Kidney capillary endothelial cell (primary cell): ENCODE measurements around the gene TTC39A.
"Not testable (repeated sequence)": the region's sequence is repeated elsewhere in the genome, so short reads cannot be mapped to it uniquely, and the experiment has no call there.

ENCODE experiments used
- DNase-seq: peaks from one replicate; pipeline ENCODE4 v3.0.0-alpha.2; 2018; ENCODE audit warnings: low spot score

TTC39A gene

DNA sequence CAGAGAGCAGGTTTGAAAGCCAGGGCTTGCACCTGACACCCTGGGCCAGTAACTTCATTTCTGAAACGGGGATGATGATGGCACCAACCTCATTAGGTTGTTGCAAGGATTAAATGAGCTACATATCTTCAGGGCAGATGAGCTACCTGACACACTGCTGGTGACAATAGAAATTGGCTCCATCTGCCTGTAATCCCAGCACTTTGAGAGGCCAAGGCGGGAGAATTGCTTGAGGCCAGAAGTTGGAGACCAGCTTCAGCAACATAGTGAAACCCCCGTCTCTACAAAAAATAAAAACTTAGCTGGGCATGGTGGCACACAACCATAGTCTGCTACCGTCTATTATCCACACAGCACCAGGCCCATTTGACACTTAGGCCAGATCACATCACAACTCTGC lies 6.3 kb upstream of the TTC39A start:
- no peak for DNase-seq

DNA sequence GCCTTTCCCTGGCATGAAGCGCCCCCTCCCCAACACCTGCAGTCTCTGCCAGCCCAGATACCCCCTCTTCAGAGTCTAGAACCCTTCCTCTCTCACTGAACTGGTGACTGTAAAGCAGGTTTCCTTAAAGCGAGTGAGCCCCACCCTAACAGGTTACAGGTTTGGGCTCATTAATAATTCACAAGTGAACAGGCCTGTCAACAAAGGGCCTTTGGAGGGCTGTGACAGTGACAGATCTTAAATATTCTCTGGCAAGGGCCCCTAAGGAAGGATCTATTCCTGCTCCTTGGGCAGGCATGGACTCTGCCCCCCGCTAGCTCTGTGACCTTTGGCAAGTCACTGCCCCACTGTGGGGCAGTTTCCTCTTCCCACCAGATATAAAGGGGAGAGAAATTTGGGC lies 5.6 kb upstream of the TTC39A start:
- no peak for DNase-seq

DNA sequence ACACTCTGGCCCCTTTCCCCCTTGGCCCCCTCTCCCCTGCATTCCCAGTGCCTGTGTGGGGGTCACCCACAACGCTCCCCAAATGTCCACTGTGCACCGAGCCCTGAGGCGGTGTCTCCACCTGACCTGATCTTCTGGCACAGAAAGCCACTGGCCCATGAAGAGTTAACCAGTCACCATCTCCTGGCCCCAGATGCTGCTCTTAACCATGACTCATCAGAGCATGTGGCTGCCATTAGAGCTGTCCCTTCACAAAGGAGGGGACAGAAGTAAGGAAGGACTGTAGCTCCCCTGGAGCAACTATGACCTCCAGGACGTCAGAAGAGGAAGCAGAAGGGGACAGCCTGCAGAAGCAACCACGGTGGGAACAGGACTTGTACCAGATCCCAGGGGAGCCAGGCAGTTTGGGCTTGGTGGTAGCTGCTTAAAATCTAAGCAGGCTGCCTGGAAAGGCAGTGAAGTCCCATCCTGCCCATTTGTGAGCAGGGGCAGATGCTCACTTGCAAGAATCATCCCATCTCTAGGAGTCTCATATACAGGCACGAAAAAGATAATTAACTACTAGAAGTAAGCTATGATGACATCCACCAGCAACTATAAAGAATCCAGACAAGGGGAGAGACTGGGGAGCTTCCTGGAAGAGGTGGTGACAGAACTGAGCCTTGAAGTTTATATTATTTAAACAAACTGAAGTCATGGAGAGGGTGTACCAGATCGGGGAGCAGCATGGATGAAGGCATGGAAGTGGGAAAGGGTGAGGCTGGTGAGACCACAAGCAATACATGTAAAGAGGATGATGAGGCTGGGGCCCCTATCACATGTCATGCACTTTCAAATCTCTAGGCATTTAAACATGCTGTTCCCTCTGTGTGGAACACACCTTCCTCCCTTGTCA lies 1.1 kb upstream of the TTC39A start:
- peak; percentile 64 for DNase-seq

DNA sequence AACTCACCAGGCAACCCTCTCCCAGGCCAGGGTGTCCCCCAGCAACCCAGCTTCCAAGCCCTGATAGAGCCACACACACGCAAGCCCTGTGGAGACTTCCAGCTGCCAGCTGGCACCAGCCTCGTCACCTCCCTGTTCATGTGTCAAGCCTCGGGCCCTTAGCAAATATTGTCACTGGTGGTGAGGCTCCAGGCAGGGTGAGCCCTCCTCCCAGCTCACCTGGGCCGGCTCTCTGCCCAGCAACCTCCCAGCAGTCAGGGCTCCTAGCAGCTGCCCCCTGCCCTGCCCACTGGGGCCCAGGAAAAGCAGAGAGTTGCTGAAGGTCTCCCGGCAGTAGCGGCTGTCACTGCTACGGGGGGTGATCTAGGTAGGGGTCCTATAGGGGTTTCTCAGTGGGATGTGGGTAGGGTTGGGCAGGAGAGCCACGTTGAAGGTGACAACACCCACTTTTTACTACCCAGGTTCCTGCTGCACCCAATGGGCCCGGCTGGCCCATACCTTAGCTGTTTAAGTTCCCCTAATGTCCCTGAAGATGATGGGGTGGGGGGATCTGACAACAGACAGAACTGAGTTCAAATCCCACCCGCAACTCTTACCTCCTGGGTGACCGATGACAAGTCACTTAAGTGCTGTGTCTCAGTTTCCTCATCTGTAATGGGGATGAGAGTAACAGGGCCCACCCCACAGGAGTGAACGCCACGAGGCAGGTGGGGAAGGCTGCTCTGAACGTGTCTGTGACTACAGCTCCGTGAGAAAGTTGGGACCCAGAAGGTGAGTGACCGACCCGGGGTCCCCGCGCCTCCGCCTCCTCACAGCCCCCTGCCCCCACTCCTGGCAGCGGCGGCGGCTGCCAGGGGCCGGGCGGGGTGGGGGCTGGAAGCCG lies 678 bp downstream of the TTC39A start:
- no peak for DNase-seq

DNA sequence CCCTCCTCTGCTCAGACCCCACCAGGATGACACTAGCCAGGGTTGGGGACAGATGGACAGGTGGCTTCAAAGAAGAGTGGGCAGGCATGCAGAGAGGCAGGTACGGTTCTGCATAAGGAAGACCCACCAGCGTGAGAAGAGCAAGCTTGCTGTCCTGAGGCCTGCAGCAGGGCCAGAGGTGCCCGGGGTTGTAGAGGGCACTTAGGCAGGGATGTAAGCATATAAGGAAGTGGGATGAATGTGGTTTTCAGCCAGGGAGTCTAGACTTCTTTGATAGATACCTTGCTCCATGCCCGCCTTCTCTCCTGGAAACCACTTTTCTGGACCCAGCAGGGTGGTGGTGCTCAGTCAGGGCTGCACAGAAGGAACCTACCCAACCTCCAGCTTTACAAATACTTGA lies 1.4 kb downstream of the TTC39A start:
- DNase-seq: no peak

DNA sequence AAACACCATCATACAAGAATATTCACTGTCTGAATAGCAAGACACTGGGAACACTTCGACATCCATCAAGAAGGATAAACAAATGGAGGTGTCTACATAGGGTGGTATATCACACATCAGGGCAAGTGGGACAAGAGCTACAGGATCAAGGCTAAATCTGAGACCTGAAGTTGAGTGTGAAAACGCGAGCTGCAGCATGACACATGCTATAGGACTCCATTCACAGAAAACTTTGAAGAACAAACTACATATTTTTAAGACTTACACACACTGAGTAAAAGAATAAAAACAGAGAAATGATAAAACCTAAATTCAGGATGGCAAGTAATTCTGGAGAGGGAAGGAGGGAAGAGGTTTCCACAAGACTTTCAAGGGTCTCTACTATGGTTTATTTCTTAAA lies 2.1 kb downstream of the TTC39A start:
- no peak for DNase-seq

DNA sequence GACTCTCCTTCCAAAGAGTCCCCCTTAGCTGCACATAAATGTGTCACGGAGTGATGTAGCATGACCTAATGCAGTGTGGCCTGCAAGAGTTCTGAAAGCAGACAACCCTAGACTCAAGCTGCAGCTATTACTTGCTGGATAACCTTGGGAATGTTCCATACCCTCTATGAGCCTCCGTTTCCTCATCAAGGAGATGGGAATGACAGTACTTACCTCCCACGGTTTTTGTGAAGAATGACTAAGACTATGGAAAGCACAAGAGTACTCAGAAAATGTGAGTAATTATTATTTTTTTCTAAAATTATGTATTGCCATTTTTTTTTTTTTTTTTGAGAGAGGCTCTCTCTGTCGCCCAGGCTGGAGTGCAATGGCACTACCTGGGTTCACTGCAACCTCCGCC lies 3.0 kb downstream of the TTC39A start:
- no peak for DNase-seq

DNA sequence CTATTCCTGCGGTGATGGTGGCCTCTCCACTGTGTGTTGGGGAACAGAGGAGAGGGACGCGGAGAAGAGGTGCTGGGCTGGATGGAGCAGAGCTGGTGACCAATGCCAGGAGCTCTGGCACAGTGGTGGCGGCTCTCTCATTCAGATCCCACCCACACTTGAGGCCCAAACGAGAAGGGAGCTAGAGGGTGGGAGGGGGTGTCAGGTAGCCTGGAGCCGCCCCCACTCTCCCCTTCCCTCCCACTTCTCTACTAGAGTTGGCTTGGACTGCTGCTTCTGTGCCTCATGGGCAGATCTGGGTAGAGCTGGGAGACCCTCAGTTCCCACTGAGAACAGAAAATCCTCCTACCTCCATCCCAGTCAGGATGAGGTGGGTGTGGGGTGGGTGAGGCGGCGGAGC lies 3.5 kb downstream of the TTC39A start:
- no peak for DNase-seq

DNA sequence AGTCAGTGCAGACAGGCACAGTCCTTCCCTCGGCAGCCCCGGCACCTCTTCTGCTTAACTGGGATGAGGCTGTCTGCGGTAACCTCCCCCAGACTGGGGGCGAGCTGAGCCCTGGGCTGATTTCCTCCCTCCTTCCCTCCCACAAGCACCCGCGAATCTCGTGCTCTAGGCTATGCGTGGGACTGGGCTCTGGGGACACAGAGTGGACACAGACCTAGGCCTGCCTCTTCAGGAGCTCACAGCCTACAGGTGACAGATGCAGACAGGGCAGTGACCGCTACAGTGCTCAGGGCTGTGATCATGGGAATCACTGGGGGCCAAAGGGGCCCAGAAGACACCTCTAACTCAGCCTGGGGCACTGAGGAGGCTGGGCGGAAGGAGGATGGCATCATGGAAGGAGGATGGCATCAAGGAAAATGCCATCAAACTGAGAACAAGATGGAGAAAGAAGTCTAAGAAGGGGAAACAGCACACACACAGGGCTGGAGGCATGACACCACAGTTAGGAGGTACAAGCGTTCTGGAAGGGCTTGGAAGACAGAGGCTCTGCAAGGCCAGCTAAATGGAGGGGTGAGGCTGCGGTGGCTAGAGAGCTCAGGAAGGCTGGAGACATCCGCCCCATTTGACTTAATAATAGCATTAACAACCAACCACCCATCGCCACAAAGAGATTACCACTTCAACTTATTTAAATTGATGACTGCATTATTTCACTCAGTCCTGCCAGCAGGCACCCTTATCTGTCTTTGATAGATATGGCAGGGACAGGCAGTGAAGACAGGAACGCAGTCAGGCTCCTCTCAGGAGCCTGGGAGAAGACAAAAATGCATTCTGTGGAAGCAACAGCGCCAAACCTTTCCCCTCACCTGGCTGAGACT lies 4.2 kb downstream of the TTC39A start:
- no peak for DNase-seq

DNA sequence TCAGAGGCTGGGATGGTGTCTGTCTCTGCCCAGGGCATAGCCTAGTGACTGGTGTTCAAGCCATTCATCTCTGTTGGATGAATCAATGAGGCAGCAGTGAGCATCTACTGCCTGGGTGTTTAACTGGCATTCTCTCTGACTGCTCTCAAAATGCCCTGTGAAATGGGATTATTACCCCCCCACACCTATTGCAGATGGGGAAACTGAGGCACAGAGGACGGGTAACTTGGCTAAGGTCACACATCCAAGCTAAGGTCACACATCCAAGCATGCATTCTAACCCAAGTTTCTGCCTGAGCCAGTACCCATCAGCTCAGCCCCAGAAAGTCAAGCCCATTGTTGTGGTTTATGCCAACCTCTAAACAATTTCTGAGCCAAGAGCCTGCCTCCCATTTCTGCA lies 5.0 kb downstream of the TTC39A start:
- no peak for DNase-seq

DNA sequence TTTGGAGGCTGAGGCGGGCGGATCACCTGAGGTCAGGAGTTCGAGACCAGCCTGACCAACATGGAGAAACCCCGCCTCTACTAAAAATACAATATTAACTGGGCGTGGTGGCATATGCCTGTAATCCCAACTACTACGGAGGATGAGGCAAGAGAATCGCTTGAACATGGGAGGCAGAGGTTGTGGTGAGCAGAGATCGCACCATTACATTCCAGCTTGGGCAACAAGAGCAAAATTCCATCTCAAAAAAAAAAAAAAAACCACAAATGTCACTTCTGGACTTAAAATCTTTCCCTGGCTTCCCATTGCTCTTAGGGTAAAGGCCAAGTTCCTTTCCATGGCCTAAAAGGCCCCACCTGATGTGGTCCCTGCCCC lies 5.4 kb downstream of the TTC39A start:
- not testable (repeated sequence) for DNase-seq

DNA sequence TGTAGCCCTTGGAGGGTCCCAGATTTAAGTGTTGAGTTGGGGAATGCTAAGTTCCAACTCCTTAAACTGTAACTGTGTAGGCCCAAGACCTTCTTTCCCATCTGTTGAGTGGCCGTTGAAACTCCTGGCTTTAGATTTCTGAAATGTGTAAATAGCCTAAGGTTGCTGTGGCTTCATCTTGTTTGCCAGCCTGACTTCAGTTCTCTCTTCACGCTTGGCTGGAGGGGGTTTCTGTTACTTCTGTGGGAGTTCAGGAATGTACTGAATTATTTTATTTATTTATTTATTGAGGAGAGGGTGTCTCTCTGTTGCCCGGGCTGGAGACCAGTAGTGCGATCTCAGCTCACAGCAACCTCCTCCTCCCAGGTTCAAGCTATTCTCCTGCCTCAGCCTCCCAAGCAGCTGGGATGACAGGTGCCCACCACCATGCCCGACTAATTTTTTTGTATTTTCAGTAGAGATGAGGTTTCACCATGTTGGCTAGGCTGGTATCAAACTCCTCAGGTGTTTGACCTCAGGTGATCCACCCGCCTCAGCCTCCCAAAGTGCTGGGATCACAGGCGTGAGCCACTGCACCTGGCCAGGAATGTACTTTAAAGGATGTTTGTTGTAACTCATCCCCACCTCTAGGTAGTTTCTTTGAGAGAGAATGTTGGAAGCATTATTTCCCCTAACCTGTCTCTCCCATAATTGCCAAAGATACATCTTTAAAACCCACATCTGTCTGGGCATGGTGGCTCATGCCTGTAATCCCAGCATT lies 5.9 kb downstream of the TTC39A start:
- DNase-seq: no peak

DNA sequence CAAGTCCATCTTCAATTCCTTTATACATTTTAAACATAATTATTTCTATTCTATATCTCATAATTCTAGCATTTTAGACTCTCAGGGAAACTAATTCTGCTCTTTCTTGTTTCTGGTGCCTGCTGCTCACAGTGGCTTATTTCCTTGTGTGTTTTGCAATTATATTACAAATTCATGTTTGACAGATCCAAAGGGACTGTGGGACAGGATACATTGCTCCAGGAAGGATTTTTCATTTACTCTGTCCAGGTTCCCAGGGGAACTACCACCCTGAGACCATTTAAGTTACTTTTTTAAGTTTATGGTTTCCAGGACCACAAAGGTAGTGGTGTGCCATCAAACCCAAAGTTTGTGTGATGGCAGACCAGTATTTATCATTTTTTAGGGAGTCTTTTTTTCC lies 6.6 kb downstream of the TTC39A start:
- no peak for DNase-seq

DNA sequence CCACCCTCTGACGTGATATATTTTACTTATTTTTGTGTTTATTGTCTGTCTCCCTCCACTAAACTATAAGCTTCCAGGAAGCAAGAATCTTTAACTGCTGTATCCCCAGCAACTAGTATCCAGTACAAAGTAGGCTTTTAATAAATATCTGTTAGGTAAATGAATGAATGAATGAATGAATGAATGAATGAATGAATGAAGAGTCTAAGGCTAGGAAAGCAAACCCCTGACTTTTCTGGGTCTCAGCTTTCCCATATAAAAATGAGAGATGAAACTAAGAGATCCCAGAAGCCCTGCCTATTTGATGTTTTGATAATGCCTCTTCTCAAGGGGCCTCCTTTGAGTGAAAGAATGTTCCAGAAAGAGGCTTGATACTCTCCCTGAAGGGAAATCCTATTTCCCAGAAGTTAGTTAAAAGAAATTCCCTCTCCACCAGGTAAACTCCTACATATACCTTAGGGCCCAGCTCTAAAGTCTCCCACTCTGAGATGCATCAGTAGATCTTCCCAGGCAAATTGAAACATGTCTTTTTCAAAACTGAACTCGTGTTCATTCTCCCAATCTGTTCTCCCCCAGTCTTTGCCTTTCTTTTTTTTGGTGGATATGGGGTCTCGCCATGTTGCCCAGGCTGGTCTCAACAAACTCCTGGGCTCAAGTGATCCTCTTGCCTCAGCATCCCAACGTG lies 7.8 kb downstream of the TTC39A start:
- DNase-seq: no peak

DNA sequence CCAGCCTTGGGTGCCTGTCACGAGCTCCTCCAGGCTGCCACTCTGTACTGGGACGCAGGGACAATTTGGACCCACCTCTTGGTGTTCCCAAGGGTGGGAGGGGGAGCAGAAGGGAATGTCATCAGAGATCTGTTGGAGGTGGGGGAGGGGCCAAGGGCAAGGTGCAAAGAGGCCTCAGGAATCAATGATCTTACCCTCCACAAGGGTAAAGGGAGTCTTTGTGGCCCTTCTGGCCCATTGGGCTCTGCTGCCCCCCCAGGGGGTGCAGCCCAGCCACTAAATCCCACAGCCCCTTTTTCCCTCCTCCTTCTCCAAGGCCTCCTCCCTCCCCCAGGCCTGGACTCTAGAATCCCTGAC lies 8.5 kb downstream of the TTC39A start:
- DNase-seq: no peak

DNA sequence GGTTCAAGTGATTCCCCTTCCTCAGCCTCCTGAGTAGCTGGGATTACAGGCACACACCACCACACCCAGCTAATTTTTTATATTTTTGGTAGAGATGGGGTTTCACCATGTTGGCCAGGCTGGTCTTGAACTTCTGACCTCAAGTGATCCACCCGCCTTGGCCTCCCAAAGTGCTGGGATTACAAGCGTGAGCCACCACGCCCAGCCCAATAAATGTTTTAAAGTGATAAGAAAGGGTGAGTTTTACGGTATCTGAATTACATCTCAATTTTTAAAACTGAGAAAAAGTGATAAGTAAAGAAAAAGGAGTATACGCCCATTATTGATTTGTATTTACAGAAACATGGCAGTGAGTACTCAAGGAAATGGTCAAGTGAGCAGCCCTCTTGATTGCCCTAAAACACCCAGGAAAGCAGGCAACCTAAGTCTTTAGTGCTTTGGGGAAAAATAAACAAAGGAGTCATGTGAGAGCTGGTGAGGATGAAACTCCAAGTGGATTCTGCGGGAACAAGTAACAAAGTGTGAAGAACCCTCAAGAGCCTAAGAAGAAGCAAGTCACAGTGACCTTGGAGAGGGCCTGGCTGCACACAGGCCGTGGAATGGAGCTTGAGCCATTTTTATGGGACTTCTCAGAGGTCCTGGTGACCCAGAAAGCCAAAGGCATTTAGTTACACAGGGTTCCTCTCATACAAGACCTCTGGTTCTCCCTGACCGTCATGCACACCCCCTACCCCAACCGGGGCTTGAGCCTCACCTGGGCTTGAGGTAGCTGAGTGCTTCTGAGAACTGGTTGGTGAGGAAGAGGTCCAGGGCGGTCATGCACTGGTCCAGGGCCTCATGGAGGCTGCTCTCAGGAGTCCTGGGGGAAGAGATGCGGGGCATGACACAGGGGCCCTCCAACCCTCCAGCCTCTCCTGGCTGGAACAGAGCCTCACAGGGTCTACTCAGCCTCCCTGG lies 9.1 kb downstream of the TTC39A start:
- no peak for DNase-seq

DNA sequence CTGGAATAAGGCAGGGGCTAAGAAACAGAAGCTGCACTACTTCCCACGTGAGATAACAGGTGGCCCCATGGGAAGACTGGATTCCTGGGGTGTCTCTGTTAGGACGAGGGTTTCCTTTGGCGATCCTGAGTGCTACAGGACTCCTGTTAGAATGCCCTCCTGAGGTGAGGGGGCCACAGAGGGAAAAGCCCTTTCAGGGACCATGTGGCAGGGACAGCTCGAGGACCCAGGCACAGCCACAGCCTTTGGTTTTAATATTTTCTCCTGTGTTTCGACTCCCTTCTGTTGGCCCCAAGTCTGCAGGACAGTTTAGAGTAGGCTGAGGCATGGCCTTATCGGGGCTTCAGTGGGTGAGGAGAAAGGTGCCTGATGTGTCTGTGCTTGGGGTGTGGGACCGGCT lies 12.6 kb downstream of the TTC39A start:
- no peak for DNase-seq

DNA sequence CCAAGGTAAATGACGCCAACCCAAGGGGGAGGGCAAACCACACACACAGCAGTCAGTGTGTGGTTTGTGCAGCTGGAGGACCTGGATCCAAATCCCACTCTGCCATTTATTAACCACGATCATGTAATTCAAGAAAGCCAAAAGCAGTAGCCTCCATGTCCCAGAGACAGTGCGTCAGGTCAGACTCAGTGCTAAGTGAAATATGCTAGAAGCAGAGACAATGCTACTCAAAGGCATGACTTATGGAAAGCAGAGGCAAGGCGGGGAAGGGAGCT lies 13.6 kb downstream of the TTC39A start:
- DNase-seq: no peak

DNA sequence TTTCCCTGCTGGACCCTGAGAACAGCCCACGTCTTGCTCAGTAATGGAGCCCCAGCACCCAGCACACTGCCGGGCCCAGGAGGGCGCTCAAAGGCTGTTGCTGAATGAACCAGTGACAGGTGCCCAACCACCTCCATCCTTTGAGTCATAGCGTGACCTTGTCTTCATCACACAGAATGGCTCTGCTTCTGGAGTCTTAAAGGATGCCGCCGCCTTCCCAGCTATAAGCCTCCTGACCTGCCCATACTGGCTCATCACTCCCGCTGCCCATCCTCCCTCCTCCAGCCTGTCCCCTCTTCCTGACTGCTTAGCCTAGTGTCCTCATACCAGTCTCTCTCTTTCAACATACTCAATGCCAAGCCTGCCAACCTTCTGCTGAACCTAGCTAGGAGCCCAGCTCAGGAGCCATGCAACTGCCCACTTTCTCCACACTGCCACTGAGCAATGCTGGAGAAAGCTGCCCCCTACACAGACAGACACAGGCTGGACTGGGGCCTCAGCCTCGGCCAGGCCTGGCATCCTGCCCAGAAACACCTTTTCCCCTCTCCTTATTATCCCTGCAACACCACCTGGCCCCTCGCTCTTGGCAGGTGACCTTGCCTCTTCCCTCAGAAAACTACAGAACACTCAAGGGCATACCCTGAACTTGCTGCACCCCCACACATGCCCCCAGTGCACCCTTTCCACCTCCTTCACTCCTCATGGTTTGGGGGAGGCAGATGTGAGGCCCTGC lies 14.1 kb downstream of the TTC39A start:
- DNase-seq: no peak
